Measurements from ENCODE around the gene ADK. TPM values are rescaled to one million over a fixed set of nuclear protein-coding genes. Genes with fewer than 3 reads are reported as not detected.

ADK gene
- total RNA-seq, 1 donor from 2014 or later = 46.1 TPM

GRCh38 chr10:74262856-74263255 lies 111.8 kb downstream of the ADK start:
- Mint-ChIP-seq H3K27ac (no peak overlapping the region), H3K4me3 (no peak overlapping the region), H3K9me3 (no peaks in the 10 kb centered on the region), H3K4me1 (peaks cover 15% of the 10 kb centered on the region), H3K36me3 (ENCODE audit: low read depth) (peaks cover 23% of the 10 kb centered on the region), H3K27me3 (no peaks in the 10 kb centered on the region)
- ATAC-seq (ENCODE audit: low read depth) = no peak
- CTCF ChIA-PET = interaction anchor here (1.4 to 1.7 kb wide), 2 partner anchors 757 to 835 kb away, joined by 5 read pairs; no protein-coding TSS in a partner anchor
- no peak for DNase-seq
- POLR2A ChIA-PET = no interaction called here
- TF ChIP-seq CTCF (IDR thresholded peaks at IDR 0.05) = no peak
- intact Hi-C loops (cut with micrococcal nuclease) = loop anchor here (10.0 kb wide), 2 partner anchors 422 to 562 kb away; partner anchors contain the start of gene KAT6B

GRCh38 chr10:74263996-74264395 lies 113.0 kb downstream of the ADK start:
- DNase-seq (no peak), ATAC-seq (ENCODE audit: low read depth) (no peak)
- CTCF ChIA-PET = no interaction called here
- Mint-ChIP-seq H3K27me3 (no peaks in the 10 kb centered on the region), H3K4me1 (peaks cover 15% of the 10 kb centered on the region), H3K27ac (no peak overlapping the region), H3K9me3 (no peaks in the 10 kb centered on the region), H3K36me3 (ENCODE audit: low read depth) (peaks cover 23% of the 10 kb centered on the region), H3K4me3 (no peak overlapping the region)
- intact Hi-C loops (cut with micrococcal nuclease) = loop anchor here (10.0 kb wide), 2 partner anchors 421 to 561 kb away; partner anchors contain the start of gene KAT6B
- no peak for TF ChIP-seq CTCF (IDR thresholded peaks at IDR 0.05)
- POLR2A ChIA-PET = no interaction called here

- Mint-ChIP-seq H3K9me3 (no peaks in the 10 kb centered on the region), H3K4me3 (no peak overlapping the region), H3K27me3 (no peaks in the 10 kb centered on the region), H3K36me3 (ENCODE audit: low read depth) (peaks cover 8% of the 10 kb centered on the region), H3K27ac (no peak overlapping the region), H3K4me1 (peaks cover 2% of the 10 kb centered on the region)
- intact Hi-C loops (cut with micrococcal nuclease) = no loop called here
- TF ChIP-seq CTCF (IDR thresholded peaks at IDR 0.05) = no peak
- no peak for DNase-seq
- ChIA-PET POLR2A (no interaction called here), CTCF (no interaction called here)
- ATAC-seq (ENCODE audit: low read depth) = no peak
These were observed 121.3 kb downstream of the ADK start for GRCh38 chr10:74272288-74272687.

- Mint-ChIP-seq H3K4me3 (no peak overlapping the region), H3K27me3 (no peaks in the 10 kb centered on the region), H3K4me1 (peaks cover 5% of the 10 kb centered on the region), H3K27ac (no peak overlapping the region), H3K9me3 (no peaks in the 10 kb centered on the region), H3K36me3 (ENCODE audit: low read depth) (peaks cover 18% of the 10 kb centered on the region)
- ChIA-PET POLR2A (no interaction called here), CTCF (interaction anchor here (1.3 kb wide), 1 partner anchor 144 kb away, joined by 4 read pairs; no protein-coding TSS in a partner anchor)
- ATAC-seq (ENCODE audit: low read depth) = no peak
- DNase-seq = no peak
- no peak for TF ChIP-seq CTCF (IDR thresholded peaks at IDR 0.05)
- intact Hi-C loops (cut with micrococcal nuclease) = no loop called here
These were observed 124.8 kb downstream of the ADK start for GRCh38 chr10:74275755-74276290.

- ATAC-seq (ENCODE audit: low read depth) (no peak), DNase-seq (no peak)
- intact Hi-C loops (cut with micrococcal nuclease) = no loop called here
- no peaks in the 10 kb centered on the region for H3K9me3 Mint-ChIP-seq
- no peaks in the 10 kb centered on the region for H3K27me3 Mint-ChIP-seq
- ChIA-PET CTCF (interaction anchor here (0.6 to 1.3 kb wide), 2 partner anchors 14 to 143 kb away, joined by 3 to 4 read pairs; no protein-coding TSS in a partner anchor), POLR2A (no interaction called here)
- H3K36me3 Mint-ChIP-seq (ENCODE audit: low read depth) = peaks cover 18% of the 10 kb centered on the region
- no peak overlapping the region for H3K4me3 Mint-ChIP-seq
- H3K4me1 Mint-ChIP-seq = peaks cover 10% of the 10 kb centered on the region
- no peak for TF ChIP-seq CTCF (IDR thresholded peaks at IDR 0.05)
- no peak overlapping the region for H3K27ac Mint-ChIP-seq
These were observed 125.4 kb downstream of the ADK start for GRCh38 chr10:74276416-74276815.

All from activated B cell treated with CpG ODN at 0.5 μM for 24 hours (primary cell).